Measurements from ENCODE around the gene RARRES2.
"Not testable (repeated sequence)": the region's sequence is repeated elsewhere in the genome, so short reads cannot be mapped to it uniquely, and the experiment has no call there.

Gene RARRES2

GRCh38 chr7:150322114-150322832 lies 19.2 kb downstream of the RARRES2 start:
- peak in 2 of 3 experiments; percentile 16 to 58 for DNase-seq (ENCODE audit: low read depth in 2 of 3, low spot score in 2 of 3)

- DNase-seq (ENCODE audit: low read depth in 2 of 3, low spot score in 2 of 3): no peak
Observed at GRCh38 chr7:150321788-150322113, 19.7 kb downstream of the RARRES2 start.

DNA sequence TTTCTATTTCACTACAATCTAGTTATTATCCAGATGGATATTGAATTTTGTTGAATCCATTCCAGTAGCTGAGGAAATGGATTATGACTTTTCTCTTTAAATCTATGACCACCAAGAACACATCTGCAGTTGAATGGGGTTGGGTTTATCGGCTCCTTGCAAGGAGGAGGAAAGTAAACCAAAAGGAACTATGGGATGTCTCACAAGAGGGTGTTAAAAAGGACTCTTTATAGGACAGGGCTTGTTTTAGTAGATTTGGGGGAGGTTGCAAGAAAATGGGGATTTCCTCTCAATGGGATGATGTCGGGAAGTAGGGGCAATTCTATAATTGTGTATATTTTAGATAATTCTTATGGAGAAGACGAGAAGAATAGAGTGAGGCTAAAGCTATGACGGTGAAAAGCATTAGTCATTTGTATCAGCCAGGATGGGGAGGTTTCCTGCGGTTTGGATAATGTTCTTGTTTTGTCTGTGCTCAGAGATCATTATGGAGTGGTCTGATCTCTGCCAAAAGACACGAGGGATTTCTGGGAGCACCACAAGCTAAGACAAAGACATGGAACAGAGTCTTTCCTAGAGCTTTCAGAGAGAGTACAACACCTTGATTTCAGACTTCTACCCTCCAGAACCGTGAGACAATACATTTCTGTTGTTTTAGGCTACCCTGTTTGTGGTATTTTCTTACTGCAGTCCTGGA lies 23.5 kb downstream of the RARRES2 start:
- DNase-seq (ENCODE audit: low read depth in 2 of 3, low spot score in 2 of 3): no peak

- not testable (repeated sequence) for DNase-seq (ENCODE audit: low read depth in 2 of 3, low spot score in 2 of 3)
Observed at GRCh38 chr7:150316987-150317386, 24.4 kb downstream of the RARRES2 start.

DNA sequence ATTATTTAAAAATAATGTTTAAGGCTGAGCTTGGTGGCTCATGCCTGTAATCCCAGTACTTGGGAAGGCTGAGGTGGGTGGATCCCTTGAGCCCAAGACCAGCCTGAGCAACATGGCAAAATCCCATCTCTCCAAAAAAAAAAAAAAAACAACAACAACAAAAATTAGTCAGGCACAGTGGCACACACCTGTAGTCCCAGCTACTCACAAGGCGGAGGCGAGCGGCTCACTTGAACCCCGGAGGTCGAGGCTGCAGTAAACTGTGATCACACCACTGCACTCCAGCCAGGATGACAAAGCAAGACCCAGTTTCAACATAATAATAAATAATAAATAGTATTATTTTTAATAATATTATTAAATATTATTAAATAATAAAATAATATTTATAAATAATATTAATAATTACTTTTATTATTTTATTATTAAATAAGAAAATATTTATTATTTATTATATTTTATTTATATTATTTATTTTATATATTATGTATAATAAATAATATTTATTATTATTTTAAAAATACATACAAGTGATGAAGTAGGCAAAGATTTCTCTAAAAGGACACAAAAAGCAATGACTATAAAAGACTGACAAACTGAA lies 26.7 kb downstream of the RARRES2 start:
- DNase-seq (ENCODE audit: low read depth in 2 of 3, low spot score in 2 of 3): no peak

- no peak for DNase-seq (ENCODE audit: low read depth in 2 of 3, low spot score in 2 of 3)
Observed at GRCh38 chr7:150313870-150314269, 27.6 kb downstream of the RARRES2 start.

DNA sequence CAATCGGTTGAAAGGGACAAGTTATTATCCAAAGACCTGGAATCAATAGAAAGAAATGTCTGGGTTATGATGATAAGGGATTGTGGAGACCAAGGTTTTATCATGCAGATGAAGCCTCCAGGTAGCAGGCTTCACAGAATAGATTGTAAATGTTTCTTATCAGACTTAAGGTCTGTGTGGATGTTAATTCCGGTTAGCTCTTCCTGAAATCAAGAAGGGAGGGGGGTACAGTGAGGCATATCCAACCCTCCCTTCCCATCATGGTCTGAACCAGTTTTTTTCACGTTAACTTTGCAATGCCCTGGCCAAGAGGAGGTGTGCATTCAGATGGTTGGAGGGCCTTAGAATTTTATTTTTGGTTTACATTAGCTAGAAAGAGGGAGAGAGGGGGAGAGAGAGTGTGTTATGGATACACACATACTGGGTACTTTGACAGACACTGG lies 28.0 kb downstream of the RARRES2 start:
- no peak for DNase-seq (ENCODE audit: low read depth in 2 of 3, low spot score in 2 of 3)

- not testable (repeated sequence) for DNase-seq (ENCODE audit: low read depth in 2 of 3, low spot score in 2 of 3)
Observed at GRCh38 chr7:150312649-150313366, 28.6 kb downstream of the RARRES2 start.

GRCh38 chr7:150311711-150312110 lies 29.7 kb downstream of the RARRES2 start:
- DNase-seq (ENCODE audit: low read depth in 2 of 3, low spot score in 2 of 3): no peak

- DNase-seq (ENCODE audit: low read depth in 2 of 3, low spot score in 2 of 3): no peak
Observed at GRCh38 chr7:150311146-150311545, 30.3 kb downstream of the RARRES2 start.

DNA sequence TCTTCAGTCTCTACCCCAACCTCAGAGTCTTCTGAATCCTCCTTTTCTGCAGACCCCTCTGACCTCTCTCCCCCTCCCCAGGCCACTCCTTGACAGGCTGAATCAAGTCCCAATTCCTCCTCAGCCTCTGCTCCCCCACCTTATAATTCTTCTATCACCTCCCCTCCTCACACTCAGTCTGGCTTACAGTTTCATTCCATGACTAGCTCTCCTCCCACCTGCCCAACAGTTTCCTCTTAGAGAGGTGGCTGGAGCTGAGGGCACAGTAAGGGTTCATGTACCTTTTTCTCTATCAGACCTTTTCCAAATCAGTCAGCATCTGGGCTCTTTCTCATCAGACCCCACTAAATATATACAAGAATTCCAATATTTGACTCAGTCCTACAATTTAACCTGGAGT lies 32.9 kb downstream of the RARRES2 start:
- no peak for DNase-seq (ENCODE audit: low read depth in 2 of 3, low spot score in 2 of 3)

GRCh38 chr7:150307904-150308303 lies 33.5 kb downstream of the RARRES2 start:
- no peak for DNase-seq (ENCODE audit: low read depth in 2 of 3, low spot score in 2 of 3)

- no peak for DNase-seq (ENCODE audit: low read depth in 2 of 3, low spot score in 2 of 3)
Observed at GRCh38 chr7:150307129-150307528, 34.3 kb downstream of the RARRES2 start.

DNA sequence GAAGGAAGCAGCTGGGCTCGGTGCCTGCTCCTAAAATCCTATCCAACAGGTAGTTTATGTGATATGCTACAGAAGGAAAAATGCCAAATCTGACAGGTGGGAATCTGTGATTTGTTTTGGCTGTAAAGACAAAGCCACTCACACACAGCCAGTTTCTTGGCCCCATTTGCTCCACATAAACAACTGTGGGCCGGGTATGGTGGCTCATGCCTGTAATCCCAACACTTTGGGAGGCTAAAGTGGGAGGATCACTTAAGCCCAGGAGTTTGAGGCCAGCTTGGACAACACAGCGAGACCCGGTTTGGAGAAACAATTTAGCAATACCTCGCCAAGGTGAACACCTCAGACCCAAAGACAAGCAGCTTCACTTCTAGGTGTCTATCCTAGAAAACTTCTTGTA lies 35.1 kb downstream of the RARRES2 start:
- DNase-seq (ENCODE audit: low read depth in 2 of 3, low spot score in 2 of 3): not testable (repeated sequence)

DNA sequence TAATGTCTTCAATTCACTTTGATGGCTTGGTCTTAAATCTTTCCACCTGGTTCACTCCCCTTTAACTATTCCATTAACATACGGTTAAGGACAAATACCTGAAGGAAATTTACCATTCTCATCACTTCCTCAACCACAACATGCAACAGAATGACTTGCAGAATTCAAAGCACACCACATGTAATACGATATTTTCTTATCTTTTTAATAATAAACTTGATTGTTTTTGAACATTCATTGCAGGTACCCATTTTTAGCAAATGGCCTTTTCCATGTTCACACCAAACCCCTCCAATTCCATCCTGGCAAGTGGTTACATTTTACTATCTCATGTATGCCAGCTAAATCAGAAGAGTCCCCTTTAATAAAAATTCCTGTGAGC lies 35.5 kb downstream of the RARRES2 start:
- not testable (repeated sequence) for DNase-seq (ENCODE audit: low read depth in 2 of 3, low spot score in 2 of 3)

DNA sequence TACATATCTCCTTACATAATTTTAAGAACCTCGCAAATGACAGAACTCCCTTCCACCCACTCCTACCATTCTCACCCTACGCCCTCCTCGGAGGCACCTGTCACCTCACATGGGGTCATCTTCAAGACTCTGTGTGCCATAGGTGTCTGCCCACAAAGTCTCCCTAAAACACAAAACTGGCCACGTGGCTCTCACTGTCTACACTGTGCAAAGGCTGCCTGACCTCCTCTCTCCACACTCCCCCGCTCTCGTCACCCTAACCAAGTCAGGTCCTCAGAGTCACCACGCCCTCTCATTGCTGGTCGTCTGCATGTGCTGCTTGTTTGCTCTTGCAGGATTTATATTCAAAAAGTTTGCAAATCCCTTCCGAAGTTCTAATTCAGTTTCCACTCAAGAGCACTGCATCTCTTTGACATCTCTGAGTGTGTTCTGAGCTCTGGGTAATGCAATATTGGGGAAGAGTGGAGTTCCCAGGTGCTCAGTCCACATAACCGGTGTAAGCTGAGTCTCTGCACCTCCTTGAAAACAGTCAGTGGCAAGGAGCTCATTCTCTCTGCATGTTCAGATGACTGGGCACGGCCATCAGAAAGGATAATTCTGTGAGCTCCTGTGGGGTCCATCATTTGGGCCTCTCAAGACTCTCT lies 36.0 kb downstream of the RARRES2 start:
- DNase-seq (ENCODE audit: low read depth in 2 of 3, low spot score in 2 of 3): not testable (repeated sequence)

- not testable (repeated sequence) for DNase-seq (ENCODE audit: low read depth in 2 of 3, low spot score in 2 of 3)
Observed at GRCh38 chr7:150304499-150305258, 36.8 kb downstream of the RARRES2 start.

- DNase-seq (ENCODE audit: low read depth in 2 of 3, low spot score in 2 of 3): not testable (repeated sequence)
Observed at GRCh38 chr7:150302908-150303310, 38.5 kb downstream of the RARRES2 start.

GRCh38 chr7:150297978-150298377 lies 43.5 kb downstream of the RARRES2 start:
- not testable (repeated sequence) for DNase-seq (ENCODE audit: low read depth in 2 of 3, low spot score in 2 of 3)

DNA sequence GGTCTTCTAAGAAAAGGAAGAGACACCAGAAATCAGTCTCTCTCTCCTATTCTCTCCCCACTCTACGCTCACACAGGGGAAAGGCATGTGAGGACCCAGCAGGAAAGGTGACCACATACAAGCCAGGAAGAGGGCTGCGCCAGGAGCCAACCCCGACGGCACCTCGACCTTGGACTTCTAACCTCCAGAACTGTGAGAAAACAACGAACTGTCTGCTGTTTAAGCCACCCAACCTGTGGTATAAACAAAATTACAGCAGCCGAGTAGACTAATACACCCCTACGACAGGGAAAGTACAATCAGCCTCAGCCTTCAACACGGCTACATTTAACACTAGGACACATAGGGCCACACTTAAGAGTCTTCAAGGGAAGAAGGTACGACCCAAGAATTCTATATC lies 44.6 kb downstream of the RARRES2 start:
- DNase-seq (ENCODE audit: low read depth in 2 of 3, low spot score in 2 of 3): not testable (repeated sequence)
